GM15510 (cell line): ENCODE results near the gene DENND1A.

ENCODE experiments used
- POLR2A ChIP-seq: IDR thresholded peaks from 3 replicates; pipeline ENCODE4 v1.6.1; 2011; ENCODE audit warnings: borderline replicate concordance; ENCODE audit not compliant: insufficient read length; ENCODE audit errors: extremely low read depth

DENND1A gene

GRCh38 chr9:123660691-123661466 lies 269.0 kb downstream of the DENND1A start:
- no peak for TF ChIP-seq POLR2A

GRCh38 chr9:123659358-123659757 lies 270.6 kb downstream of the DENND1A start:
- TF ChIP-seq POLR2A, result no peak

- no peak for TF ChIP-seq POLR2A
These were observed 271.1 kb downstream of the DENND1A start for GRCh38 chr9:123658792-123659191.

GRCh38 chr9:123657941-123658340 lies 272.0 kb downstream of the DENND1A start:
- TF ChIP-seq POLR2A, result no peak

- no peak for TF ChIP-seq POLR2A
These were observed 272.8 kb downstream of the DENND1A start for GRCh38 chr9:123657099-123657498.

- no peak for TF ChIP-seq POLR2A
These were observed 273.4 kb downstream of the DENND1A start for GRCh38 chr9:123656565-123656964.

GRCh38 chr9:123655681-123656423 lies 274.1 kb downstream of the DENND1A start:
- TF ChIP-seq POLR2A, result no peak

GRCh38 chr9:123654994-123655637 lies 274.8 kb downstream of the DENND1A start:
- TF ChIP-seq POLR2A, result no peak

GRCh38 chr9:123654218-123654993 lies 275.5 kb downstream of the DENND1A start:
- TF ChIP-seq POLR2A, result no peak

GRCh38 chr9:123652416-123652815 lies 277.5 kb downstream of the DENND1A start:
- no peak for TF ChIP-seq POLR2A

- TF ChIP-seq POLR2A, result no peak
These were observed 278.1 kb downstream of the DENND1A start for GRCh38 chr9:123651871-123652270.

GRCh38 chr9:123651273-123651672 lies 278.7 kb downstream of the DENND1A start:
- no peak for TF ChIP-seq POLR2A

- no peak for TF ChIP-seq POLR2A
These were observed 280.0 kb downstream of the DENND1A start for GRCh38 chr9:123649909-123650308.

- TF ChIP-seq POLR2A, result no peak
These were observed 282.8 kb downstream of the DENND1A start for GRCh38 chr9:123647145-123647544.

- TF ChIP-seq POLR2A, result no peak
These were observed 284.2 kb downstream of the DENND1A start for GRCh38 chr9:123645762-123646161.

GRCh38 chr9:123645126-123645525 lies 284.8 kb downstream of the DENND1A start:
- TF ChIP-seq POLR2A, result no peak

- no peak for TF ChIP-seq POLR2A
These were observed 286.4 kb downstream of the DENND1A start for GRCh38 chr9:123643518-123643917.
